Heart left ventricle (tissue), 16 donors: Measurements from ENCODE around the gene KLHL29. TPM values are rescaled to one million over a fixed set of nuclear protein-coding genes. Genes with fewer than 3 reads are reported as not detected.
A peak's percentile ranks its signal among the peaks of the same experiment; 100 is the strongest.

ENCODE experiments used
- ATAC-seq, 4 donors: fragments of 200-7000 bp; cut with Tn5 transposase; one replicate each; pipeline ENCODE4 v1.9.1; 2020 to 2022; ENCODE audit warnings: moderate library complexity in 4 of 4, mild to moderate bottlenecking in 3 of 4, moderate number of reproducible peaks in 1 of 4
- DNase-seq, 5 donors: peaks; one replicate each; pipeline ENCODE4 v3.0.0-alpha.2; 2020
- H3K27ac ChIP-seq, 12 donors: fragments of 200-600 bp; sonication (generic) in 4 of 12; one replicate each; pipeline versions ENCODE4 v1.5.0 to v1.8.0; 2016 to 2022; ENCODE audit warnings: mild to moderate bottlenecking in 2 of 12
- H3K27me3 ChIP-seq, 9 donors: fragments of 200-600 bp; sonication (generic) in 2 of 9; one replicate each; pipeline versions ENCODE4 v1.5.1 to v1.8.0; 2016 to 2022; ENCODE audit warnings: mild to moderate bottlenecking in 3 of 9
- H3K36me3 ChIP-seq, 9 donors: fragments of 200-600 bp; sonication (generic) in 2 of 9; one replicate each; pipeline versions ENCODE4 v1.5.0 to v1.8.0; 2018 to 2022; ENCODE audit warnings: mild to moderate bottlenecking in 2 of 9
- H3K4me1 ChIP-seq, 12 donors: fragments of 200-600 bp; sonication (generic) in 4 of 12; one replicate each; pipeline versions ENCODE4 v1.5.0 to v1.8.0; 2016 to 2022; ENCODE audit warnings: mild to moderate bottlenecking in 3 of 12
- H3K4me3 ChIP-seq, 12 donors: fragments of 200-600 bp; sonication (generic) in 4 of 12; one replicate each; pipeline versions ENCODE4 v1.5.0 to v1.8.0; 2017 to 2022; ENCODE audit warnings: mild to moderate bottlenecking in 9 of 12, moderate library complexity in 4 of 12
- H3K9me3 ChIP-seq, 12 donors: fragments of 200-600 bp; sonication (generic) in 4 of 12; one replicate each; pipeline versions ENCODE4 v1.5.0 to v1.8.0; 2016 to 2022; ENCODE audit warnings: mild to moderate bottlenecking in 1 of 12
- CTCF ChIP-seq, 12 donors: fragments of 200-600 bp; sonication (generic) in 4 of 12; IDR thresholded peaks; one replicate each; pipeline versions ENCODE4 v1.5.0 to v1.8.0; 2018 to 2022; ENCODE audit warnings: antibody characterized with exemption in 12 of 12, mild to moderate bottlenecking in 5 of 12
- POLR2A ChIP-seq, 2 donors: fragments of 450-650 bp; IDR thresholded peaks; one replicate each; pipeline ENCODE4 v1.6.1; 2017; ENCODE audit warnings: antibody characterized with exemption in 2 of 2, mild to moderate bottlenecking in 2 of 2, moderate library complexity in 2 of 2
- WGBS, 4 donors: extraction: QIAGEN DNeasy Blood & Tissue Kit in 2 of 4; methylation state at CpG; one replicate each; pipeline versions ENCODE4 v1.1.5 to v1.1.7; 2013 to 2018; 5-methylcytosine and 5-hydroxymethylcytosine counted together
- intact Hi-C, 10 donors: fragments of 100-400 bp; cut with DNase I; formaldehyde crosslinking; loops; one replicate each; pipeline versions ENCODE4 v1.11.1 to v1.14.2; 2022
- polyA plus RNA-seq, 2 donors: library from polyadenylated mRNA; stranded (reverse); fragments of 200-250 nt; gene quantifications; one replicate each; pipeline ENCODE4 v1.2.3, GENCODE V29; 2013
- total RNA-seq, 9 donors: library from RNA; depleted of rRNA in 2 of 9; stranded (reverse); fragments of >200 nt in 2 of 9; fragmentation: NEBNext Ultra II Directional in 3 of 9; extraction: Animal tissue kit (Norgen Biotek cat#: 25700) in 3 of 9; gene quantifications; one replicate each; pipeline versions ENCODE4 v1.1.0 to v1.2.4, GENCODE V29; 2016 to 2023
- donor health status: ischemic (EF 13 %, LVEDD 7.1; RV severe dilation, severe dysfunction).
- donor health status: healthy with polysubstance abuse.
- donor health status: DM: no; HTN: yes; CAD: no.
- donor health status: DM: no; HTN: no; CAD: no.
- donor health status: ischemic (EF 25% LVEDD 6.9; RV normal size, moderate dysfunction).
- donor health status: ischemic (EF 25% LVEDD 5.7; RV mildly dilated, moderate dysfunction).
- donor health status: healthy.
- donor health status: DM: yes; HTN: yes; CAD: no.
- donor health status: ischemic (EF 35%, LVEDD 5.7; RV mildly dilated, moderate dysfunction).
- donor health status: nonischemic (EF 11% LVEDD 7.7; RV severe dilation, severe dysfunction).
- donor health status: DM: yes; HTN: yes; CAD: no.
- donor health status: PGD.
- donor health status: ischemic (EF 29% LVEDD 5.4; RV normal size, mild dysfunction).
- donor health status: nonischemic (EF 23%, LVEDD 6.1; RV moderate dilation, normal function).

The KLHL29 gene
- total and polyA plus RNA-seq, 11 donors, result 0.74 to 2.7 (median 1.1) TPM

GRCh38 chr2:23561544-23561943 lies 176.6 kb downstream of the KLHL29 start:
- Histone ChIP-seq H3K4me1 (peaks cover 0 to 46% (median 6%) of the 10 kb centered on the region in 12 donors), H3K4me3 (no peak overlapping the region), H3K9me3 (no peaks in the 10 kb centered on the region), H3K36me3 (no peaks in the 10 kb centered on the region), H3K27ac (peak overlapping the region in 1 of 12 donors; percentile 43), H3K27me3 (no peaks in the 10 kb centered on the region)
- TF ChIP-seq POLR2A (IDR thresholded peaks at IDR 0.05), result no peak
- TF ChIP-seq CTCF (IDR thresholded peaks at IDR 0.05), result no peak
- intact Hi-C loops, result loop anchor here in 1 of 10 donors (10.0 kb wide), 1 partner anchor 57 kb away; no protein-coding TSS in a partner anchor
- no peak for ATAC-seq
- WGBS, 4 donors, result 84 to 86% (median 86%) methylated on average over 9 of the region's 9 CpGs
- no peak for DNase-seq

GRCh38 chr2:23562143-23562542 lies 177.2 kb downstream of the KLHL29 start:
- DNase-seq (peak in 1 of 5 donors; percentile 37), ATAC-seq (no peak)
- H3K27me3 ChIP-seq, result no peaks in the 10 kb centered on the region
- WGBS, 4 donors, result 96 to 98% (median 97%) methylated on average over 16 to 30 of the region's 30 CpGs
- peaks cover 0 to 48% (median 6%) of the 10 kb centered on the region in 12 donors for H3K4me1 ChIP-seq
- no peaks in the 10 kb centered on the region for H3K9me3 ChIP-seq
- no peak overlapping the region for H3K27ac ChIP-seq
- intact Hi-C loops, result loop anchor here in 1 of 10 donors (10.0 kb wide), 1 partner anchor 57 kb away; no protein-coding TSS in a partner anchor
- H3K4me3 ChIP-seq, result no peak overlapping the region
- H3K36me3 ChIP-seq, result no peaks in the 10 kb centered on the region
- TF ChIP-seq CTCF (IDR thresholded peaks at IDR 0.05), result no peak
- no peak for TF ChIP-seq POLR2A (IDR thresholded peaks at IDR 0.05)

DNA sequence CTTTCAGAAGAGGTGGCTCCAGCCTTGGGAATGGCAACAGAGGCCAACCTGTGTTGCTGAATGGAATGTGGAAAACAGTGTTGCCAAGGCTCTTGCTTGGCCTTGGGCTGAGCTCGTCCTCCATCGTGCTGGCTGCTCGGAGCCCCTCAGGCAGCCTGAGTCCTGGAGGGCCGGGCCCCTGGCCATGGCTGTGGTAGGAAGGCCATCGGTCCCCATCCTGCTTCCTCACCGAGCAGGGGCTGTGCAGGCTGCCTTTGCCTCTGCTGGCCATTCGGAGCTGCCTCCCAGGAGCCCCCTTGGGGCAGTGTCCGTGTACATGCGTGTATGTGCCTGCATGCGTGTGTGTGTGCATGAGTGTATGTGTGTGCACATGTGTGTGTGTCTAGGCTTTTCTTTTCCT lies 178.2 kb downstream of the KLHL29 start:
- no peaks in the 10 kb centered on the region for H3K27me3 ChIP-seq
- no peak overlapping the region for H3K4me3 ChIP-seq
- no peaks in the 10 kb centered on the region for H3K36me3 ChIP-seq
- DNase-seq (peak in 1 of 5 donors; percentile 30), ATAC-seq (no peak)
- 72 to 87% (median 84%) methylated on average over 10 of the region's 10 CpGs for WGBS, 4 donors
- H3K27ac ChIP-seq, result peak overlapping the region in 6 of 12 donors; percentile 0 to 77 (median 50)
- intact Hi-C loops, result loop anchor here in 1 of 10 donors (10.0 kb wide), 1 partner anchor 58 kb away; no protein-coding TSS in a partner anchor
- H3K4me1 ChIP-seq, result peaks cover 0 to 48% (median 6%) of the 10 kb centered on the region in 12 donors
- no peaks in the 10 kb centered on the region for H3K9me3 ChIP-seq
- no peak for TF ChIP-seq POLR2A (IDR thresholded peaks at IDR 0.05)
- no peak for TF ChIP-seq CTCF (IDR thresholded peaks at IDR 0.05)

DNA sequence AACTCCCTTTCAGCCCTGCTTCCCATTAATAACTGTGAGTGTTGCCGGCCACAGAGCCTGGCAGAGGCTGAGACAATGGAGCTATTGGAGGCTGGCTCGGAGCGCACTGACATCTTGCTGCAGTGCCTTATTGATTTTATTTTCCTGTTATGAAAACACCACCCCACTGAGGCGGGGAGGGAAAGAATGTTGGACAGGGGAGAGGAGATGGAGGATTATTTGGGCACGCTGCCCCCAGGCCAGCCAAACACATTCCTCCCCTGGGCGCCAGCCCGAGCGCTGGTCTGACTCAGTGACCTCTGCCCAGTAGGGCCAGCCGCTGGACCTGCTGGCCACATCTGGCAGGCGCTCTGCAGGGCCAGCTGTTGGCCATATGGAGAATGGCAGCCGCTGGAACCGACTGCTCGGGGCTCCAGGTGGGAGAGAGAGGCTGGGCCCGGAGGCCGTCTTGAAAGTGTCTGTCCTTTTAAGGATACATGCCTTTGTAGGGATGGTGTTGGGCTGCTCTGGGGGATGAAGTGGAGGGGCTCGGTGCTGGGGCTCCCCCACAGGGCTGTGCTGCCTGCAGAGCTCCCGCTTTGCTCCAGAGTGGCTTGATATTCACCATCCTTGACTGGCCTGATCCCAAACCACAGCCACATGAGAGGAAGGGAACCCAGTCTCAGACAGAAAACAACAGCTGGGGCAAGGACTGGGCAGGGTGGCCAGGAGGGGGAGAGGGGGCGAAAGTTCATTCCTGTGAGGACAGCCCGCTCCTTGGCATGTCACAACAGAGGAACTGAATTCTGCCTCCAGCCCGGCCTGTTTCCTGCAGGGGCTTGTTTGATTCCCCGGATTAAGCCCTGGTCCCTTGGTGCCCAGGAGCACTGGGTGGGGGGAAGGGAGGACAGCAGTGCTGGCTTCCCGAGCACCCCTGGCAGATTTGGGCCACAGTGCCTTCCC lies 179.0 kb downstream of the KLHL29 start:
- no peak for TF ChIP-seq POLR2A (IDR thresholded peaks at IDR 0.05)
- no peak for TF ChIP-seq CTCF (IDR thresholded peaks at IDR 0.05)
- no peaks in the 10 kb centered on the region for H3K27me3 ChIP-seq
- peak overlapping the region in 9 of 12 donors; percentile 13 to 77 (median 44) for H3K27ac ChIP-seq
- H3K9me3 ChIP-seq, result no peaks in the 10 kb centered on the region
- ATAC-seq, result peak; percentile 22 to 66 (median 40)
- DNase-seq, result peak in 4 of 5 donors; percentile 39 to 79 (median 72)
- H3K4me3 ChIP-seq, result no peak overlapping the region
- no peaks in the 10 kb centered on the region for H3K36me3 ChIP-seq
- WGBS, 4 donors, result 68 to 86% (median 80%) methylated on average over 15 to 22 of the region's 22 CpGs
- peaks cover 0 to 48% (median 6%) of the 10 kb centered on the region in 12 donors for H3K4me1 ChIP-seq
- intact Hi-C loops, result loop anchor here in 1 of 10 donors (10.0 kb wide), 1 partner anchor 59 kb away; no protein-coding TSS in a partner anchor
